ENCODE measurements around the gene DAB1. TPM values are rescaled to one million over a fixed set of nuclear protein-coding genes. Genes with fewer than 3 reads are reported as not detected.

Gene DAB1
- total RNA-seq, 2 experiments from 2014 or later: 1.2 to 2.1 TPM

DNA sequence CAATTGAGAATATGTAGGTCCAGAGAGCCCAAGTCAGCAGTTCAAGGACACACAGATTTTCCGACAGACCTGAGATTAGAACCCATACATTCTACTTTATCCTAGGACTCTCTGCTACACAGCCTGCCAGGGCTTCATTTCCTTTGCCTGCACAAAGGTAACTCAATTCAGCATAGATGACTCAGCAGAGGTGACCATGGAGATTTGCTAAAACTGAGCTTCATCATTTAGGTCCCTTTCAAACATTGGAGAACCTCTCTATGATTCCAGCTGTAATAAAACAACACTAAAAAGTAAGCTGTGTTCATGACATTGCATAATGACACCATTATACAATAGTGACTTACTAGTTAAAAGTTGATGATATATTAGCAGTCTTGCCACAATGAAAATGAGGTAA lies 22.2 kb downstream of the DAB1 start:
- Mint-ChIP-seq H3K27ac (no peak overlapping the region), H3K4me3 (no peak overlapping the region), H3K27me3 (peaks cover 2% of the 10 kb centered on the region), H3K36me3 (ENCODE audit: low read depth) (no peaks in the 10 kb centered on the region), H3K4me1 (no peaks in the 10 kb centered on the region), H3K9me3 (no peaks in the 10 kb centered on the region)
- ChIA-PET POLR2A (no interaction called here), CTCF (no interaction called here)
- no peak for DNase-seq

DNA sequence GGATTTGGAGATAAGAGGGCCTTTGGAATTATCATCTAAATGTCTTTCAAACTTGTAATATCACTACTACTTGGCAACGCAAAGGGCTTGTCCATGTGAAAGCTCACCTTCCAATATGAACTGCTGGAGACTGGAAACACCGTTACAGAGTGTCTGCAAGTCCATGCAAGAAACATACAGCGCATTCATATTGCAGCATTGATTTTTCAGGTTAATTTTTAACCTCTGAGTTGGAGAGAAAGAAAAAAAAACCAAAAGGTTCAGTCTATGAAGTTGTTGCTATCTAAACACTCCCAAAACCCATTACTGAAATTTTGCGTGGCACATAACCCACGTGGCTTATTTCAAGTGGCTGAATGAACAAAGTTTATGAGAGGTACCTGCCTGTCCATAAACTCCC lies 23.8 kb downstream of the DAB1 start:
- Mint-ChIP-seq H3K4me3 (no peak overlapping the region), H3K9me3 (no peaks in the 10 kb centered on the region), H3K27me3 (peaks cover 2% of the 10 kb centered on the region), H3K36me3 (ENCODE audit: low read depth) (no peaks in the 10 kb centered on the region), H3K4me1 (no peaks in the 10 kb centered on the region), H3K27ac (no peak overlapping the region)
- ChIA-PET POLR2A (no interaction called here), CTCF (no interaction called here)
- DNase-seq: no peak

DNA sequence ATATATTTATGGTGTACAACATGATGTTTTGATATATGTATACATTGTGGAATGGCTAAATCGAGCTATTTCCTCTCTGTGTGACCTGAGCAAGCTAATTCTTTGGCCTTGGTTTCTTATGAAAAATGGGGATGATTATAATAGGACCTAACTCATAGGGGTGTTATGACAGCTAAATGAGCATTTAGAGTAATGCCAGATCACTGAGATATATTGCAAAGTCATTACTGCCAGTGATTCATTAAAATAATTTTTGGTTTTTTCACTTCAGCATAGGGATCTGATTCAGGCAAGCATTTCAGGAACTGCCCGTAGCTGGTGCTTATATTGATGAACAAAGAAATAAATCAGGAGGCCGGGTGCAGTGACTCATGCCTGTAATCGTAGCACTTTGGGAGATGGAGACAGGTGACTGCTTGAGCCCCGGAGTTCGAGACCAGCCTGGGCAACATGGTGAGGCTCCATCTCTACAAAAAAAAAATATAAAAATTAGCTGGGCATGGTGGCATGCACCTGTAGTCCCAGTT lies 30.7 kb downstream of the DAB1 start:
- H3K27ac Mint-ChIP-seq: no peak overlapping the region
- peaks cover under 1% of the 10 kb centered on the region for H3K27me3 Mint-ChIP-seq
- no peaks in the 10 kb centered on the region for H3K9me3 Mint-ChIP-seq
- no peaks in the 10 kb centered on the region for H3K4me1 Mint-ChIP-seq
- no peaks in the 10 kb centered on the region for H3K36me3 Mint-ChIP-seq (ENCODE audit: low read depth)
- CTCF ChIA-PET: no interaction called here
- DNase-seq: no peak
- POLR2A ChIA-PET: no interaction called here
- H3K4me3 Mint-ChIP-seq: no peak overlapping the region

DNA sequence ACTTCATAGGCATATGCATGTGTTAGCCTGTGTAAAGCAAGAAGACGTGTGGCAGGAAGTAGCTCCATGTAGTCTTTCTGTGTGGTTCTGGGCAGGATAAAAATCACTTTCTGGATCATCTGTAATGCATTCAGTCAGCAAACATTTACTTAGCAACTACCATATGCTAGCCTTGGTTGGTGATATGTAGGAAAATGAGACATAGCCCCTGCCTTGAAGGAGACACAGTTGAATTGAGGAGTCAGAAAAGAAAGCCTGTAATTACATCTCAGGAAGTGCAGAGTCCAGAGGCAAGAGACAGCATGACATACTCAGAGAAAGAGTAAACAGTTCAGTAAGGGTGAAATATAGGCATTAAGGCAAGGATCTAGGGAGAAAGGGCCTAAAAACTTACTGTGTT lies 38.5 kb downstream of the DAB1 start:
- no peaks in the 10 kb centered on the region for H3K36me3 Mint-ChIP-seq (ENCODE audit: low read depth)
- no peak overlapping the region for H3K4me3 Mint-ChIP-seq
- no peaks in the 10 kb centered on the region for H3K27me3 Mint-ChIP-seq
- H3K9me3 Mint-ChIP-seq: no peaks in the 10 kb centered on the region
- no peaks in the 10 kb centered on the region for H3K4me1 Mint-ChIP-seq
- CTCF ChIA-PET: no interaction called here
- POLR2A ChIA-PET: no interaction called here
- DNase-seq: no peak
- no peak overlapping the region for H3K27ac Mint-ChIP-seq

DNA sequence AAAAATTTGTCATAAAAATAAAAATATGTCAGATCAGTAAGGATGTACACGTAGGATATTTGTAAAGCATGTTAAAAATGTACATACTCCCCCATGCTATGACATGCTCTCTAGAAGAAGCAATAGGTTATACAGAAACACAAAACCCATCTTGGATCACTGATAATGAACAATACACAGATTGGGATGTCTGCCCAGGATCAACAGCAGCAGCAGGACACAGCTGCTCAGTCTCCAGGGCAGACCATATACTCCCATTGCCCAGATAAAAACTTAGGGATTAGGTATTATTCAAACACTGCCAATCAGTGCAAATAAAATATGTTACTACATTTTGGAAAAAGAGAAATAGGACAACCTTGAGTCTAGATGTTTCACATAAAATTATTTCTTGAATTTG lies 39.0 kb downstream of the DAB1 start:
- H3K27ac Mint-ChIP-seq: no peak overlapping the region
- H3K4me3 Mint-ChIP-seq: no peak overlapping the region
- CTCF ChIA-PET: no interaction called here
- no peaks in the 10 kb centered on the region for H3K9me3 Mint-ChIP-seq
- no peaks in the 10 kb centered on the region for H3K4me1 Mint-ChIP-seq
- no peak for DNase-seq
- POLR2A ChIA-PET: no interaction called here
- H3K36me3 Mint-ChIP-seq (ENCODE audit: low read depth): no peaks in the 10 kb centered on the region
- no peaks in the 10 kb centered on the region for H3K27me3 Mint-ChIP-seq

DNA sequence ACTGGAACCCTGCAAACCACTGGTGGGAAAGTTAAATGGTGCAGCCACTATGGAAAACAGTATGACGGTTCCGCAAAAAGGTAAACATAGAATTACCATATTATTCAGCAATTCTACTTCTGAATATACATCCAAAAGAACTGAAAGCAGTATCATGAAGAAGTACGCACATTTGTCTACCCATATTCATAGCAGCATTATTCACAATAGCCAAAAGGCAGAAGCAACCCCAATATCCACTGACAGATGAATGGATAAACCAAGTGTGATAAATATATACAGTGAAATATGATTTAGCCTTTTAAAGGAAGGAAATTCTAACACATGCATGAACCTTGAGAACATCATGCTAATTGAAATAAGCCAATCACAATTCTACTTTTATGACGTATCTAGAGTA lies 39.6 kb downstream of the DAB1 start:
- Mint-ChIP-seq H3K36me3 (ENCODE audit: low read depth) (no peaks in the 10 kb centered on the region), H3K9me3 (no peaks in the 10 kb centered on the region), H3K4me1 (no peaks in the 10 kb centered on the region), H3K4me3 (no peak overlapping the region), H3K27me3 (no peaks in the 10 kb centered on the region), H3K27ac (no peak overlapping the region)
- ChIA-PET POLR2A (no interaction called here), CTCF (no interaction called here)
- no peak for DNase-seq

DNA sequence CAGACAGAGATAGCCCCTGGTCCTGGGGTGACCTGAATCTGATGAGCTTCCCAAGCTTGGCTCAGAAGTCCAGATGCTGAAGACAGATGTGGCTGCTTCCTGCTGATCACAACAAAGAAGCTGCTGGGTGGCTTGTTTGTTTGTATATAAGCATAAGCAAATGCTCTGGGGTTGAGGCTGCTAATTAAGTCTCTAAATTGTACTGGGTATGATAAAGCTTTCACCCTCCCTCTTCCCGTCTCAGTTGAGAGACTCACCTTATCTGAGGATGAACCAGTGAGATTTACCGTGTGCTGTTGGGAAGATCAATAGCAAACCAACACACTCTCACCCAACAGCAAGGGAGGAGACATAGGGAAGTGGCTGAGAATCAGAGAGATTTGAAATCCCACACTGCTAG lies 42.0 kb downstream of the DAB1 start:
- CTCF ChIA-PET: no interaction called here

DNA sequence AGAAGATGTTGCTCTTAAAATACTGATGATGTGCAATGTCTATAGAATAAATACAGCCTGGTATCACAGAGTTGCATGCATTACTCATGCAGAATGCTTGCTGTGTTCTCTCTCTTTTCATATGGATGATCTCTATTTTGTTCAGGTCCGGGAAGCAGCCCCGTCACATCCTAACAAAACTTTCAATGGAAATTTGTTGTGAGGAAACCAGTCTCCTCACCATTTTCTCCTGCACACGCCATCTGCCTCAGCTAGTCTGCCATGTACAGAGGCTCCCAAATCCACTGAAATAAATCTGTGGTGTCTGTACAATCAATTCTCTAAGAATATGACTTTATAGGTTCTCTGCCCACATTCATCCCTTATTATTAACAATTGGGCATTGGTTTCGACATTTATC lies 42.4 kb downstream of the DAB1 start:
- H3K27ac Mint-ChIP-seq: no peak overlapping the region
- no peaks in the 10 kb centered on the region for H3K36me3 Mint-ChIP-seq (ENCODE audit: low read depth)
- POLR2A ChIA-PET: no interaction called here
- no peak overlapping the region for H3K4me3 Mint-ChIP-seq
- no peak for DNase-seq
- no peaks in the 10 kb centered on the region for H3K4me1 Mint-ChIP-seq
- CTCF ChIA-PET: no interaction called here
- H3K9me3 Mint-ChIP-seq: no peaks in the 10 kb centered on the region
- H3K27me3 Mint-ChIP-seq: no peaks in the 10 kb centered on the region

More for the DNA sequence above, 42.0 kb downstream of the DAB1 start:
- POLR2A ChIA-PET: no interaction called here
- no peak for DNase-seq
- H3K36me3 Mint-ChIP-seq (ENCODE audit: low read depth): no peaks in the 10 kb centered on the region
- H3K27me3 Mint-ChIP-seq: no peaks in the 10 kb centered on the region
- no peaks in the 10 kb centered on the region for H3K4me1 Mint-ChIP-seq
- no peak overlapping the region for H3K27ac Mint-ChIP-seq
- no peaks in the 10 kb centered on the region for H3K9me3 Mint-ChIP-seq
- H3K4me3 Mint-ChIP-seq: no peak overlapping the region

DNA sequence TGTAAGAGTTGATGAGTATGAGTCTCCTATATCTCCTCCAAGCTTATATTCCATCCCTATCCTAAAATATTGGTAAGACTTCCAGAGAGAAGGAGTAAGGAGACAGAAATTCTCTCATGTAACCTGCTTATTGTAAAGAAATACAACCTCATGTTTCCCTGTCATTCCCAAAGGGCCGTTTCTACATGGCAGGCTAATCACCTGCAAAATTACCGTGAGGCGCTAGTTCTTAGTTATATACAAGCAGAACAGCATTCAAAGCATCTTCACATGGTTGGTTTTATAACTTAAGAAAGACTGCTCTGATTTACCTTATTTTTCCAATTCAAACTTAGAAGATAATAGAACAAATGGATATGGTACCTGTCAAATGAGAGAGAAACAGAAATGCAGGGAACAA lies 42.9 kb downstream of the DAB1 start:
- ChIA-PET CTCF (no interaction called here), POLR2A (no interaction called here)
- no peak overlapping the region for H3K4me3 Mint-ChIP-seq

DNA sequence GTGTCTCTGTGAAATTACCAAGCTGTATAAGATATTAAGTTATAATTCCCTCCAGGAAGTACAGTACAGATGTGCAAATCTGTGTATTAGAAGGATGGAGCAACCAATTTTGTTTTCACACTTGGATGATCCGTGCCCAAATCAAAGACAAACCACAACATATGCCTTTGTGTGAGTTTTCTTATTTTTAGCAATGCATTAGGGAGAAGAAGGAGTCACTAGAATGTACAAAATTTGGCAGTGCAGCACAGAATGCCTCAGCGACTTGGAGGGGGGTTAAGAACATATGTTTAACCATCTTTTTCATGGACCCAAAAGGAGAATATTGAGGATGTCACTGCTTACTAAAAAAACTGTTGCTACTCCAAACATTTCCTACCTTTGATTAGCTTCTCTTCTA lies 45.3 kb downstream of the DAB1 start:
- H3K4me3 Mint-ChIP-seq: no peak overlapping the region
- POLR2A ChIA-PET: no interaction called here
- H3K27me3 Mint-ChIP-seq: no peaks in the 10 kb centered on the region
- CTCF ChIA-PET: interaction anchor here (0.9 kb wide), 1 partner anchor 28 kb away, joined by 3 read pairs; no protein-coding TSS in a partner anchor
- no peak overlapping the region for H3K27ac Mint-ChIP-seq
- H3K9me3 Mint-ChIP-seq: no peaks in the 10 kb centered on the region
- DNase-seq: no peak
- no peaks in the 10 kb centered on the region for H3K4me1 Mint-ChIP-seq
- no peaks in the 10 kb centered on the region for H3K36me3 Mint-ChIP-seq (ENCODE audit: low read depth)

More for the DNA sequence above, 42.9 kb downstream of the DAB1 start:
- Mint-ChIP-seq H3K27me3 (no peaks in the 10 kb centered on the region), H3K36me3 (ENCODE audit: low read depth) (no peaks in the 10 kb centered on the region), H3K4me1 (no peaks in the 10 kb centered on the region), H3K9me3 (no peaks in the 10 kb centered on the region), H3K27ac (no peak overlapping the region)
- DNase-seq: no peak

DNA sequence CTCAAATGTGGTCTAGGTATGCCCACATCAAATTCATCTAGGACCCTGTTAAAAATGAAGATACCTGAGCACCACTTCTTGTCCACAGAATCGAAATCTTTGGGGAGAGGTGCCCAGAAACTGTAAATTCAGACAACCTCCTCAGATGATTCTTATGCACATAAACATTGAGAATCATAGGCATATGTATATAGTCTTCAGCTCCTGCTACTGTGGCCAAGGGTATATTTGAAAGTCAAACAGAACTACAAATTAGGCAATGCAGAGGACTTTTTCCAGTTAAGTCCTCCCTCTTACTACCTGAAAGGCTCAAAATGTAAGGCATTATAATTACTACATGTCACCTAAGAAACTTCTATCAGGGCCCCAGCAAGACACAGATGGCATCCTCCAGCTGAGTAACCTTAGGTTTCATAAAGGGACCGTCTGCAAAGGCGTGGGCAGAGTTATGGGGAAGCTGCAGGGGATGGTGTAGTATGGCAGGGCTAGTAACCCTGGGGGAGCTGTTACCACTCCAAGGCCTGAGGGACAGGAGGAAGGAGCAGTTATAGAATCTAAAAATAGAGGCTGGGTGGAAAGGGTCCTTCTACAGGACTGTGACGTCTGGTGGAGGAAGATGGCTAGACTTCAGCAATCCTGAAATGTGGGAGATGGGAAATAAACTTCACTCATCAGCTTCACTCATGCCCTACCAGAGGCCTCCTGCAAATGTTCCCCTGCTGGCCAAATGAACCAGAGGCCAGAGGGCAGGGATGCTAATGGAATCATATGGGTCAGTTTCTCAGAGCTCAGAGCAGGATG lies 46.3 kb downstream of the DAB1 start:
- POLR2A ChIA-PET: no interaction called here
- H3K9me3 Mint-ChIP-seq: no peaks in the 10 kb centered on the region

DNA sequence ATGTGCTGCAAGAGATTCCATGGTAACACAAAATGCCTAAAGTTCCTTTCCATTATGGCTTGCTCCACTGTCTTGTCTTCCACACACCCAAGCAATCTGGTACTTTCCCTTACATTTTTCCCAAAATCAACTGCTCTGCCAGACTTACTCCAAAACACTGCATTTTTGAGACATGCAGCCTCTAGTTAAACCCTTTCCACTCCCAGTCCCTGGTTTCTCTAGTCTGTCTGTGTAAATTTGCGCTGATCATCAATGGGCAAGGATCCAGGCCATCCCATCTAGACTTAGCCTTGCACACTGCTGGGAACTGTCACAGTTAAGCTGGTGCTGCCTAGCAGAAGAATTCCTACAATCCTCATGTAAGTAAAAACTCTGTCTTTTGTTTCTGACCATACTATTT lies 47.8 kb downstream of the DAB1 start:
- no peak for DNase-seq
- POLR2A ChIA-PET: no interaction called here
- H3K27ac Mint-ChIP-seq: no peak overlapping the region
- no peaks in the 10 kb centered on the region for H3K36me3 Mint-ChIP-seq (ENCODE audit: low read depth)
- no peaks in the 10 kb centered on the region for H3K4me1 Mint-ChIP-seq
- no peaks in the 10 kb centered on the region for H3K27me3 Mint-ChIP-seq
- H3K4me3 Mint-ChIP-seq: no peak overlapping the region
- no peaks in the 10 kb centered on the region for H3K9me3 Mint-ChIP-seq
- CTCF ChIA-PET: no interaction called here

More for the DNA sequence above, 46.3 kb downstream of the DAB1 start:
- CTCF ChIA-PET: interaction anchor here (0.9 kb wide), 1 partner anchor 27 kb away, joined by 3 read pairs; no protein-coding TSS in a partner anchor
- Mint-ChIP-seq H3K4me3 (no peak overlapping the region), H3K27me3 (no peaks in the 10 kb centered on the region), H3K27ac (no peak overlapping the region), H3K36me3 (ENCODE audit: low read depth) (no peaks in the 10 kb centered on the region), H3K4me1 (no peaks in the 10 kb centered on the region)
- no peak for DNase-seq

DNA sequence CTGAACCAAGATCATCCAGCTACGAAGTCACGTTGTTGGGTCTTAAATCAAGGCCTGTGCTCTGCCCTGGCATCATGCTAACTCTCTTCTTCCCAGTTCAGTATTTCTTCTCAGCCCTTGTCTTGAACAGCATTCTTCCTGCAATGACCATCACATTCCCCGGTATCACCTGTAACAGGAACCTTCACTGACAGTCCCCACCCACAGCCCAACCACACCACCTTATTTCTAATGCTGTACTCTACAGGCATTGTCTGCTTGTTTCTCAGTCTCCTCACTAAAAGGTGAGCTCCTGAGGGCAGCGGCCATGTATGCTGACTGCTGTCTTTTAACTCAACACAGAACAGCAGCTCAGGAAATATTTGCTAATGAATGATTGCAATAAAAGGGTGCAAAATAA lies 54.0 kb downstream of the DAB1 start:
- no peak for DNase-seq
- Mint-ChIP-seq H3K36me3 (ENCODE audit: low read depth) (no peaks in the 10 kb centered on the region), H3K4me3 (no peak overlapping the region), H3K27me3 (no peaks in the 10 kb centered on the region), H3K4me1 (no peaks in the 10 kb centered on the region), H3K27ac (no peak overlapping the region), H3K9me3 (peaks cover 7% of the 10 kb centered on the region)
- ChIA-PET POLR2A (no interaction called here), CTCF (no interaction called here)

DNA sequence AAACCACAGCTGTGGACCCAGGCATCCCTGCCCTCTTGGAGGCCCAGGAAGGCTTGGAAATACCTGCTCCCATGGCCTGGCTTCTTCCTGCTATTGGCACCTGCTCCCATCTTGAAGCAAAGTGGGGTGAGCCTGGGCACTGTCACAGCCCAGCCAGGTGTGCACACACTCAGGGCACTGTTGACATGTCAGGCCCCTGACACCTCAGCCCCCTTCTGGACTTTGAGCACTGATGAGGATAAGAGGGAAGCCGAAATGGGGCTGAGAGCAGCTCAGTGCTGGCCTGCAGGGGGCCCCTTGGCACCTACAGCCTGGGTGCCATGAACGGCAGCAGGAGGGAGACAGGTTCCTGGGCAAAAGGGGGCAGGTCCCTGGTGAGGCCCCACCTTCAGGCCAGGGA lies 55.9 kb downstream of the DAB1 start:
- ChIA-PET POLR2A (no interaction called here), CTCF (no interaction called here)
- Mint-ChIP-seq H3K36me3 (ENCODE audit: low read depth) (no peaks in the 10 kb centered on the region), H3K4me1 (no peaks in the 10 kb centered on the region), H3K27me3 (no peaks in the 10 kb centered on the region), H3K27ac (no peak overlapping the region), H3K9me3 (peaks cover 7% of the 10 kb centered on the region), H3K4me3 (no peak overlapping the region)
- no peak for DNase-seq

Measured in activated CD4-positive, alpha-beta T cell treated with anti-CD3 and anti-CD28 coated beads, Interleukin-2, amount 10 ng/mL, durations not matched to agents 7 days and 5 days (primary cell).